Measurements from ENCODE around the gene GLOD4. TPM values are rescaled to one million over a fixed set of nuclear protein-coding genes. Genes with fewer than 3 reads are reported as not detected.

Gene GLOD4
- total and polyA plus RNA-seq, 10 of the 15 experiments (the other 5 are each of a cell fraction or from before 2014, with no cell fraction given) = 40.8 to 107 (median 81.2) TPM

DNA sequence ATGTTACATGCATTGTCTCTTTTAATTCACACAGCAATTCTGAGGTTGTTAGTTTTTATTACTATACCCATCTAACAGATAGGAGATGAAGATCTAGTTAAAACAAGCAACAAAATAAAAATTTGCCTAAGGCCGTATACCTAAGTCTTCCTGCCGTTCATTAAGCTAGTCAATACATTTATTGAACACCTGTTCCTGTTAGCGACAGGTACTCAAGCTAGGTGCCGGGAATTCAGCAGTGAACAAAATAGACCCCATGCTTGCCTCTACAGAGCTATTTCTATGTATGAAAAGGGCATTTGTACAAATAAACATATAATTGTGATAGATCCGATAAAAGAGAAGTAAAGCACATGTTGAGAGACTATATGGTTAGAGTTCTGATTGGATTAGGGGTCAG lies 64.0 kb downstream of the GLOD4 start:
- TF ChIP-seq PAX5 (IDR thresholded peaks at IDR 0.05; ENCODE audit: borderline replicate concordance, low read depth, low read length) (no peak), BCL11A (IDR thresholded peaks at IDR 0.05; ENCODE audit: low read depth, low read length) (no peak), MTA3 (IDR thresholded peaks at IDR 0.05; ENCODE audit: borderline replicate concordance, low read length) (no peak), POLR2A (IDR thresholded peaks at IDR 0.05; ENCODE audit: low read depth, low read length) (no peak), SUPT20H (IDR thresholded peaks at IDR 0.05; ENCODE audit: borderline replicate concordance, control insufficient read depth, low read depth, low read length) (no peak), HDGF (IDR thresholded peaks at IDR 0.05) (no peak)
- TF ChIP-seq, protein P1, sequence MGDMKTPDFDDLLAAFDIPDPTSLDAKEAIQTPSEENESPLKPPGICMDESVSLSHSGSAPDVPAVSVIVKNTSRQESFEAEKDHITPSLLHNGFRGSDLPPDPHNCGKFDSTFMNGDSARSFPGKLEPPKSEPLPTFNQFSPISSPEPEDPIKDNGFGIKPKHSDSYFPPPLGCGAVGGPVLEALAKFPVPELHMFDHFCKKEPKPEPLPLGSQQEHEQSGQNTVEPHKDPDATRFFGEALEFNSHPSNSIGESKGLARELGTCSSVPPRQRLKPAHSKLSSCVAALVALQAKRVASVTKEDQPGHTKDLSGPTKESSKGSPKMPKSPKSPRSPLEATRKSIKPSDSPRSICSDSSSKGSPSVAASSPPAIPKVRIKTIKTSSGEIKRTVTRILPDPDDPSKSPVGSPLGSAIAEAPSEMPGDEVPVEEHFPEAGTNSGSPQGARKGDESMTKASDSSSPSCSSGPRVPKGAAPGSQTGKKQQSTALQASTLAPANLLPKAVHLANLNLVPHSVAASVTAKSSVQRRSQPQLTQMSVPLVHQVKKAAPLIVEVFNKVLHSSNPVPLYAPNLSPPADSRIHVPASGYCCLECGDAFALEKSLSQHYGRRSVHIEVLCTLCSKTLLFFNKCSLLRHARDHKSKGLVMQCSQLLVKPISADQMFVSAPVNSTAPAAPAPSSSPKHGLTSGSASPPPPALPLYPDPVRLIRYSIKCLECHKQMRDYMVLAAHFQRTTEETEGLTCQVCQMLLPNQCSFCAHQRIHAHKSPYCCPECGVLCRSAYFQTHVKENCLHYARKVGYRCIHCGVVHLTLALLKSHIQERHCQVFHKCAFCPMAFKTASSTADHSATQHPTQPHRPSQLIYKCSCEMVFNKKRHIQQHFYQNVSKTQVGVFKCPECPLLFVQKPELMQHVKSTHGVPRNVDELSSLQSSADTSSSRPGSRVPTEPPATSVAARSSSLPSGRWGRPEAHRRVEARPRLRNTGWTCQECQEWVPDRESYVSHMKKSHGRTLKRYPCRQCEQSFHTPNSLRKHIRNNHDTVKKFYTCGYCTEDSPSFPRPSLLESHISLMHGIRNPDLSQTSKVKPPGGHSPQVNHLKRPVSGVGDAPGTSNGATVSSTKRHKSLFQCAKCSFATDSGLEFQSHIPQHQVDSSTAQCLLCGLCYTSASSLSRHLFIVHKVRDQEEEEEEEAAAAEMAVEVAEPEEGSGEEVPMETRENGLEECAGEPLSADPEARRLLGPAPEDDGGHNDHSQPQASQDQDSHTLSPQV (IDR thresholded peaks at IDR 0.05) = no peak
- no TSS peak for BruUV-seq (replicated peaks)
- in situ Hi-C loops (cut with MboI) (no loop called here), intact Hi-C loops (cut with micrococcal nuclease; ENCODE audit: unreplicated experiment) (loop anchor here (10.0 kb wide), 1 partner anchor 267 kb away; no protein-coding TSS in a partner anchor)
- Histone ChIP-seq H3K9me3 (replicated peaks; ENCODE audit: control insufficient read depth, insufficient read depth, low read length) (no peaks in the 10 kb centered on the region), H3K4me2 (ENCODE audit: control insufficient read depth, insufficient read depth) (no peak overlapping the region), H3K36me3 (ENCODE audit: control insufficient read depth in 2 of 2, insufficient read depth in 2 of 2, low read length in 1 of 2) (no peaks in the 10 kb centered on the region), H2AFZ (ENCODE audit: control insufficient read depth, low read depth, low read length) (no peak overlapping the region), H3K4me1 (ENCODE audit: control insufficient read depth, insufficient read depth, low read length) (no peaks in the 10 kb centered on the region; the same call in 1 of the 2 replicates), H3K27me3 (replicated peaks in 1 of 2; ENCODE audit: control insufficient read depth in 2 of 2, insufficient read depth in 2 of 2, low read length in 1 of 2) (no peaks in the 10 kb centered on the region), H3K79me2 (ENCODE audit: control insufficient read depth, insufficient read depth, low read length) (peaks cover 12% of the 10 kb centered on the region), H3K27ac (ENCODE audit: control insufficient read depth, insufficient read depth) (no peak overlapping the region), H3K9ac (ENCODE audit: control insufficient read depth, insufficient read depth, low read length) (no peak overlapping the region), H3K4me3 (no peak overlapping the region), H4K20me1 (ENCODE audit: control insufficient read depth, insufficient read depth) (no peaks in the 10 kb centered on the region)
- no peak for DNase-seq (ENCODE audit: low read depth, low spot score)
- no peak for FAIRE-seq
- ChIA-PET POLR2A (interaction anchor here (0.7 to 1.2 kb wide), 3 partner anchors 24 to 103 kb away, joined by 3 to 7 read pairs (median 4); no protein-coding TSS in a partner anchor), CTCF (interaction anchor here (0.8 to 1.6 kb wide), 7 partner anchors 13 to 306 kb away, joined by 3 to 5 read pairs (median 4); partner anchors contain the start of gene TIMM22), RAD21 (ENCODE audit: unreplicated experiment) (no interaction called here), SMC1A (ENCODE audit: uncharacterized antibody, unreplicated experiment) (interaction anchor here (0.9 to 1.7 kb wide), 4 partner anchors 17 to 306 kb away, joined by 3 to 5 read pairs (median 3); no protein-coding TSS in a partner anchor)
- 98% methylated on average over 5 of the region's 5 CpGs for WGBS (ENCODE audit: insufficient coverage, insufficient replicate concordance, low lambda C conversion rate, missing lambda C conversion rate)
- ATAC-seq = no peak

Other genes with a start within 250 kb of the GLOD4 start
- gene VPS53, start 67.4 kb downstream of the GLOD4 start, total RNA-seq (2014; rRNA removed) = 12.0 and 12.2 TPM in 2 replicates
- gene VPS53, start 67.4 kb downstream of the GLOD4 start, total RNA-seq (2014; rRNA removed; fragmentation: Illumina TruSeq; extraction: Trizol) = 10.2 and 11.2 TPM in 2 replicates
- gene VPS53, start 67.4 kb downstream of the GLOD4 start, total RNA-seq (2021) = 43.0 and 48.0 TPM in 2 replicates
- 13.0 and 15.4 TPM in 2 replicates for gene VPS53, start 67.4 kb downstream of the GLOD4 start, polyA plus RNA-seq (2011; rRNA removed)
- 13.9 and 15.5 TPM in 2 replicates for gene VPS53, start 67.4 kb downstream of the GLOD4 start, polyA plus RNA-seq (2014; fragmentation: Illumina TruSeq; extraction: Trizol)
- 1 to 10 TPM; 1.9 to 2.0 TPM for gene VPS53, start 67.4 kb downstream of the GLOD4 start, polyA plus RNA-seq (2014; fragmentation: Nextera tagmentation; extraction: Ambion mirVana)
- gene VPS53, start 67.4 kb downstream of the GLOD4 start, polyA plus RNA-seq (2014; rRNA removed) = 13.5 and 16.1 TPM in 2 replicates
- gene VPS53, start 67.4 kb downstream of the GLOD4 start, polyA plus RNA-seq (2016; fragmentation: Nextera tagmentation; extraction: Ambion mirVana) = 10 to 100 TPM; 15.8 to 16.8 TPM
- 14.6 and 18.8 TPM in 2 replicates for gene TLCD3A, start 49.7 kb downstream of the GLOD4 start, total RNA-seq (2014; rRNA removed)
- 16.1 and 17.3 TPM in 2 replicates for gene TLCD3A, start 49.7 kb downstream of the GLOD4 start, total RNA-seq (2014; rRNA removed; fragmentation: Illumina TruSeq; extraction: Trizol)
- 23.6 and 27.9 TPM in 2 replicates for gene TLCD3A, start 49.7 kb downstream of the GLOD4 start, total RNA-seq (2021)
- 24.0 and 29.7 TPM in 2 replicates for gene TLCD3A, start 49.7 kb downstream of the GLOD4 start, polyA plus RNA-seq (2011; rRNA removed)
- gene TLCD3A, start 49.7 kb downstream of the GLOD4 start, polyA plus RNA-seq (2014; fragmentation: Illumina TruSeq; extraction: Trizol) = 21.8 and 24.0 TPM in 2 replicates
- gene TLCD3A, start 49.7 kb downstream of the GLOD4 start, polyA plus RNA-seq (2014; fragmentation: Nextera tagmentation; extraction: Ambion mirVana) = 1 to 10 TPM; 2.9 to 6.2 TPM
- gene TLCD3A, start 49.7 kb downstream of the GLOD4 start, polyA plus RNA-seq (2014; rRNA removed) = 20.4 and 25.9 TPM in 2 replicates
- 10 to 100 TPM; 14.3 to 16.8 TPM for gene TLCD3A, start 49.7 kb downstream of the GLOD4 start, polyA plus RNA-seq (2016; fragmentation: Nextera tagmentation; extraction: Ambion mirVana)
- gene GEMIN4, start 30.0 kb downstream of the GLOD4 start, total RNA-seq (2014; rRNA removed) = 32.9 and 37.3 TPM in 2 replicates
- 10.1 and 11.9 TPM in 2 replicates for gene GEMIN4, start 30.0 kb downstream of the GLOD4 start, total RNA-seq (2014; rRNA removed; fragmentation: Illumina TruSeq; extraction: Trizol)
- gene GEMIN4, start 30.0 kb downstream of the GLOD4 start, total RNA-seq (2021) = 47.7 and 49.1 TPM in 2 replicates
- gene GEMIN4, start 30.0 kb downstream of the GLOD4 start, polyA plus RNA-seq (2011; rRNA removed) = 7.0 and 31.6 TPM in 2 replicates
- gene GEMIN4, start 30.0 kb downstream of the GLOD4 start, polyA plus RNA-seq (2014; fragmentation: Illumina TruSeq; extraction: Trizol) = 28.0 and 48.2 TPM in 2 replicates
- 1 to 10 TPM; 2.4 to 5.0 TPM for gene GEMIN4, start 30.0 kb downstream of the GLOD4 start, polyA plus RNA-seq (2014; fragmentation: Nextera tagmentation; extraction: Ambion mirVana)
- 27.3 and 33.1 TPM in 2 replicates for gene GEMIN4, start 30.0 kb downstream of the GLOD4 start, polyA plus RNA-seq (2014; rRNA removed)
- 10 to 100 TPM; 53.3 to 55.6 TPM for gene GEMIN4, start 30.0 kb downstream of the GLOD4 start, polyA plus RNA-seq (2016; fragmentation: Nextera tagmentation; extraction: Ambion mirVana)
- 43.3 and 48.9 TPM in 2 replicates for gene MRM3, start 73 bp upstream of the GLOD4 start, total RNA-seq (2014; rRNA removed)
- gene MRM3, start 73 bp upstream of the GLOD4 start, total RNA-seq (2014; rRNA removed; fragmentation: Illumina TruSeq; extraction: Trizol) = 19.1 and 22.4 TPM in 2 replicates
- gene MRM3, start 73 bp upstream of the GLOD4 start, total RNA-seq (2021) = 25.7 and 26.9 TPM in 2 replicates
- 30.3 and 34.2 TPM in 2 replicates for gene MRM3, start 73 bp upstream of the GLOD4 start, polyA plus RNA-seq (2011; rRNA removed)
- gene MRM3, start 73 bp upstream of the GLOD4 start, polyA plus RNA-seq (2014; fragmentation: Illumina TruSeq; extraction: Trizol) = 16.5 and 18.7 TPM in 2 replicates
- 1 to 10 TPM; 2.3 to 6.0 TPM for gene MRM3, start 73 bp upstream of the GLOD4 start, polyA plus RNA-seq (2014; fragmentation: Nextera tagmentation; extraction: Ambion mirVana)
- 26.3 and 34.1 TPM in 2 replicates for gene MRM3, start 73 bp upstream of the GLOD4 start, polyA plus RNA-seq (2014; rRNA removed)
- 10 to 100 TPM; 41.0 to 41.8 TPM for gene MRM3, start 73 bp upstream of the GLOD4 start, polyA plus RNA-seq (2016; fragmentation: Nextera tagmentation; extraction: Ambion mirVana)
- 0.54 and 0.68 TPM in 2 replicates for gene NXN, start 197.5 kb upstream of the GLOD4 start, total RNA-seq (2014; rRNA removed)
- gene NXN, start 197.5 kb upstream of the GLOD4 start, total RNA-seq (2014; rRNA removed; fragmentation: Illumina TruSeq; extraction: Trizol) = 0.14 and 0.36 TPM in 2 replicates
- gene NXN, start 197.5 kb upstream of the GLOD4 start, total RNA-seq (2021) = 0.29 and 0.36 TPM in 2 replicates
- 0.46 and 1.2 TPM in 2 replicates for gene NXN, start 197.5 kb upstream of the GLOD4 start, polyA plus RNA-seq (2011; rRNA removed)
- gene NXN, start 197.5 kb upstream of the GLOD4 start, polyA plus RNA-seq (2014; fragmentation: Illumina TruSeq; extraction: Trizol) = 0.24 and 0.48 TPM in 2 replicates
- under 1 TPM; 0.04 to 0.10 TPM for gene NXN, start 197.5 kb upstream of the GLOD4 start, polyA plus RNA-seq (2014; fragmentation: Nextera tagmentation; extraction: Ambion mirVana)
- gene NXN, start 197.5 kb upstream of the GLOD4 start, polyA plus RNA-seq (2014; rRNA removed) = 0.10 and 0.61 TPM in 2 replicates
- gene NXN, start 197.5 kb upstream of the GLOD4 start, polyA plus RNA-seq (2016; fragmentation: Nextera tagmentation; extraction: Ambion mirVana) = under 1 TPM; 0.24 to 0.25 TPM
- gene TIMM22, start 214.8 kb upstream of the GLOD4 start, total RNA-seq (2014; rRNA removed) = 11.3 and 11.7 TPM in 2 replicates
- gene TIMM22, start 214.8 kb upstream of the GLOD4 start, total RNA-seq (2014; rRNA removed; fragmentation: Illumina TruSeq; extraction: Trizol) = 7.6 and 8.6 TPM in 2 replicates
- gene TIMM22, start 214.8 kb upstream of the GLOD4 start, total RNA-seq (2021) = 10.8 and 12.0 TPM in 2 replicates
- 5.9 and 7.1 TPM in 2 replicates for gene TIMM22, start 214.8 kb upstream of the GLOD4 start, polyA plus RNA-seq (2011; rRNA removed)
- 8.4 and 10.0 TPM in 2 replicates for gene TIMM22, start 214.8 kb upstream of the GLOD4 start, polyA plus RNA-seq (2014; fragmentation: Illumina TruSeq; extraction: Trizol)
- 1 to 10 TPM; 4.4 to 5.7 TPM for gene TIMM22, start 214.8 kb upstream of the GLOD4 start, polyA plus RNA-seq (2014; fragmentation: Nextera tagmentation; extraction: Ambion mirVana)
- gene TIMM22, start 214.8 kb upstream of the GLOD4 start, polyA plus RNA-seq (2014; rRNA removed) = 11.1 and 11.9 TPM in 2 replicates
- gene TIMM22, start 214.8 kb upstream of the GLOD4 start, polyA plus RNA-seq (2016; fragmentation: Nextera tagmentation; extraction: Ambion mirVana) = 10 to 100 TPM; 25.0 TPM

Data from GM12878 (cell line).